ENCODE data around the gene CDH24. TPM values are rescaled to one million over a fixed set of nuclear protein-coding genes. Genes with fewer than 3 reads are reported as not detected.

The CDH24 gene
- total RNA-seq, result 1 to 10 TPM; 1.1 to 6.2 TPM

- peak within 1 kb of the TSS; percentile 38 to 52 for H3K27ac ChIP-seq
- peaks cover 9 to 16% of the 10 kb centered on the region in 2 donors for H3K4me1 ChIP-seq (ENCODE audit: control insufficient read depth in 1 of 2, low read depth in 2 of 2)
- no peak for TF ChIP-seq CTCF (IDR thresholded peaks at IDR 0.05)
- H3K27me3 ChIP-seq (replicated peaks; ENCODE audit: insufficient read depth), result no peaks in the 10 kb centered on the region
- peak within 1 kb of the TSS; percentile 87 for H3K4me3 ChIP-seq
- peaks cover 20% of the 10 kb centered on the region for H3K36me3 ChIP-seq
- ATAC-seq (ENCODE audit: insufficient number of reproducible peaks, low FRiP score, low read depth) (peak; percentile 26), DNase-seq (ENCODE audit: low spot score) (no peak)
- no peaks in the 10 kb centered on the region for H3K9me3 ChIP-seq
These were observed at the start of gene CDH24 for GRCh38 chr14:23056956-23057756. CDH24 (minus strand) TSS chr14:23057520; CDS start chr14:23055733, 1,787 bp downstream.

GRCh38 chr14:23106747-23107045 lies 49.4 kb upstream of the CDH24 start:
- Histone ChIP-seq H3K4me1 (ENCODE audit: control insufficient read depth in 1 of 2, low read depth in 2 of 2) (no peaks in the 10 kb centered on the region), H3K27ac (no peak overlapping the region), H3K36me3 (no peaks in the 10 kb centered on the region), H3K4me3 (no peak overlapping the region), H3K27me3 (replicated peaks; ENCODE audit: insufficient read depth) (no peaks in the 10 kb centered on the region), H3K9me3 (no peaks in the 10 kb centered on the region)
- DNase-seq (ENCODE audit: low spot score) (no peak), ATAC-seq (ENCODE audit: insufficient number of reproducible peaks, low FRiP score, low read depth) (no peak)
- no peak for TF ChIP-seq CTCF (IDR thresholded peaks at IDR 0.05)

- Histone ChIP-seq H3K27me3 (replicated peaks; ENCODE audit: insufficient read depth) (no peaks in the 10 kb centered on the region), H3K27ac (no peak overlapping the region), H3K4me1 (ENCODE audit: control insufficient read depth in 1 of 2, low read depth in 2 of 2) (no peaks in the 10 kb centered on the region), H3K36me3 (no peaks in the 10 kb centered on the region), H3K4me3 (no peak overlapping the region), H3K9me3 (no peaks in the 10 kb centered on the region)
- no peak for TF ChIP-seq CTCF (IDR thresholded peaks at IDR 0.05)
- no peak for ATAC-seq (ENCODE audit: insufficient number of reproducible peaks, low FRiP score, low read depth)
- DNase-seq (ENCODE audit: low spot score), result no peak
These were observed 48.1 kb upstream of the CDH24 start for GRCh38 chr14:23105348-23105824.

- no peaks in the 10 kb centered on the region for H3K4me1 ChIP-seq (ENCODE audit: control insufficient read depth in 1 of 2, low read depth in 2 of 2)
- no peak within 1 kb of the TSS for H3K27ac ChIP-seq
- DNase-seq (ENCODE audit: low spot score), result no peak
- no peak within 1 kb of the TSS for H3K4me3 ChIP-seq
- no peaks in the 10 kb centered on the region for H3K9me3 ChIP-seq
- no peak for TF ChIP-seq CTCF (IDR thresholded peaks at IDR 0.05)
- no peaks in the 10 kb centered on the region for H3K36me3 ChIP-seq
- no peaks in the 10 kb centered on the region for H3K27me3 ChIP-seq (replicated peaks; ENCODE audit: insufficient read depth)
- ATAC-seq (ENCODE audit: insufficient number of reproducible peaks, low FRiP score, low read depth), result no peak
These were observed 47.4 kb upstream of the CDH24 start, which contains the start of gene CIROP for GRCh38 chr14:23104591-23105347. CIROP (minus strand) TSS chr14:23104989; CDS start chr14:23104920, 69 bp downstream.

GRCh38 chr14:23104070-23104590 lies 46.8 kb upstream of the CDH24 start:
- Histone ChIP-seq H3K27ac (no peak overlapping the region), H3K36me3 (no peaks in the 10 kb centered on the region), H3K4me3 (no peak overlapping the region), H3K9me3 (no peaks in the 10 kb centered on the region), H3K27me3 (replicated peaks; ENCODE audit: insufficient read depth) (no peaks in the 10 kb centered on the region), H3K4me1 (ENCODE audit: control insufficient read depth in 1 of 2, low read depth in 2 of 2) (no peaks in the 10 kb centered on the region)
- ATAC-seq (ENCODE audit: insufficient number of reproducible peaks, low FRiP score, low read depth), result no peak
- TF ChIP-seq CTCF (IDR thresholded peaks at IDR 0.05), result no peak
- no peak for DNase-seq (ENCODE audit: low spot score)

Data from thoracic aorta (tissue), 2 donors.